Activated naive CD4-positive, alpha-beta T cell treated with anti-CD3 and anti-CD28 coated beads, Interleukin-2, amount 50 U/mL, for 24 hours (primary cell): ENCODE data around the gene EML6.

Experiments
- H3K27ac Mint-ChIP-seq: one replicate; pipeline ENCODE4 v1.8.0; 2021; ENCODE audit warnings: mild to moderate bottlenecking, mixed read lengths
- H3K27me3 Mint-ChIP-seq: one replicate; pipeline ENCODE4 v1.8.0; 2021; ENCODE audit warnings: mixed read lengths
- H3K36me3 Mint-ChIP-seq: one replicate; pipeline ENCODE4 v1.8.0; 2021; ENCODE audit warnings: mixed read lengths
- H3K4me1 Mint-ChIP-seq: one replicate; pipeline ENCODE4 v1.8.0; 2021; ENCODE audit warnings: mixed read lengths
- H3K4me3 Mint-ChIP-seq: one replicate; pipeline ENCODE4 v1.8.0; 2021; ENCODE audit warnings: mild to moderate bottlenecking, mixed read lengths
- H3K9me3 Mint-ChIP-seq: one replicate; pipeline ENCODE4 v1.8.0; 2021; ENCODE audit warnings: mixed read lengths

Gene EML6

DNA sequence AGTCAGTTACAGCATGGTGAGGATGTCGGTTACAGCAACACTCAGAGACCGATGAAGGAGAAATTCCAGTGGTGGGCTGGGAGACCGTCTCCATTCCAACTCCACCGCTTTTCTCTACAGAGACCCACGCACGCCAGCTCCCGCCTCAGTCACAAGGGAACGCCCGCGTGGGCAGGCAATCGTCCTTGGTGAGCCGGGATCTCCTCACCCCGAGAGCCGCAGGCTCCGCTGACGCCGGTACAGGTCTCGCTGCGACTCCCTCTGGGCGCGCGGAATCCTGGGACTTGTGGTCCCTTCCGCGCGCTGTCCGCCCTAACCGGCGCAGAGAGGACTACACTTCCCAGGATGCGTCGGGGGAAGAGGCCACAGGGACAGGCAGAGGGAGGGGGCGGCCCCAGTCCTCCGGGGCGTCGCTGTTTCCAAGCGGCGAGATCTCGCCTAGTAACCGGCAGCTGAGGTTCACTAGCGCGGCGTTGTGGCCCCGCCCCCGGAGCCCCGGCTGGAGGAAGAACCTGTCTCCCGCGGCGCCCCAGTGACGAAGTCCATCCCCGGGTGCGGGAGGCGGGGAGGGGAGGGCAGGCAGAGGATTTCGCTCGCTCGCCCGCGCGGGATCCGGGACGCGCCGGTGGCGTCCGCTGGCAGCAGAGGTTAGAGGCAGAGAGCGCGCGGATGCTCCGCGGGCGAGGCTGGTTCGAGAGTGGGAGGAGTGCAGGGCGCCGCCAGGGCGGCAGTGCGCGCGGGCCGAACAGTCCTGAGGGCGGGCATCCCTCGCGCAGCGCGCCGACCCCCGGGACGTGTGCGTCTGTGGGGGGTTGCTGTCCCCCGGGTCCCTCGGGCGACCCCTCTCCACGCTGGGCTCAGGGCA is at the start of gene EML6:
Gene EML6, plus strand, starts transcription at position 532 of the 865 bp plus-strand sequence. CDS start 1,400 bp downstream, outside the sequence.
- Mint-ChIP-seq H3K4me1 (peaks cover 17% of the 10 kb centered on the region), H3K27me3 (peaks cover 37% of the 10 kb centered on the region), H3K4me3 (peak within 1 kb of the TSS; percentile 92), H3K27ac (peak within 1 kb of the TSS; percentile 72), H3K9me3 (no peaks in the 10 kb centered on the region), H3K36me3 (no peaks in the 10 kb centered on the region)

DNA sequence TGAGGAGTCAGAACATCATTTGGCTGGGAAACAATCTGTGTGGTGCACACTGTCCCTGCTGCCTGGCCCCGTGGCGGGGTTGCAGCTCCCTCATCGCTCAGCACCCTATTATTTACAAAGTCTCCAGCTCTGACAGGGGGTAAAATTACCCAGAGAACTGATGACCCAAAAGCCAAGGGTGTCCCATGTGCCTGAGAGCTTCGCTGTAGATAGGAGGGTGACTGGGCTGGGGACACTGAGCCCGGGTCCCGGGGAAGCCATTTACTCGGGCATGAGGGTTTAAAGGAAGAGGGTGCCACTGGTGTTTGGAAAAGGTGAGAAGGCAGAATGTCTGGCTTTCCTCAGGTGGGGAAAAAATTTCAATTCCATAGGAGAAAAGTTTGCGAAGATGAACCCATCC is 48.2 kb upstream of the EML6 start:
- no peaks in the 10 kb centered on the region for H3K9me3 Mint-ChIP-seq
- no peak overlapping the region for H3K4me3 Mint-ChIP-seq
- H3K4me1 Mint-ChIP-seq = peaks cover 20% of the 10 kb centered on the region
- peaks cover 4% of the 10 kb centered on the region for H3K36me3 Mint-ChIP-seq
- peaks cover 2% of the 10 kb centered on the region for H3K27me3 Mint-ChIP-seq
- no peak overlapping the region for H3K27ac Mint-ChIP-seq

DNA sequence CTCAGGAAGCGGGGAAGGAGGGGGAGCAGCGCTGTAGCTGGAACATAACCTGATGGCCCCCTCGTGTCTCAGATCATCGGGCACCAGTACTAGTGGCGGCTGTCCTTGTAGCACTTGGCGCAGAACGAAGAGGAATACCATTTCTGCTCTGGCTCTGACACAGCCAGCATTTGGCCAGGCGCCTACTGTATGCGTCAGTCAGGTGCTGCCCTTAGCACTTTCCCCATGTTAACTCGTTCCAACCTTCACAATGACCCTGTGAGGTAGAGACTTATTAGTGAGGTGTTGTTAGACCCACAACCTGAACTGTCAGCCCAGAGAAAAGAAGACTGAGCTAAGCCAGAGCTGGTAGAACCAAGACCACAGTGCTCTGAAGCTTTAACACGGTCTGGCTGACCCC is 47.7 kb upstream of the EML6 start:
- Mint-ChIP-seq H3K36me3 (peaks cover 5% of the 10 kb centered on the region), H3K4me1 (peaks cover 22% of the 10 kb centered on the region), H3K4me3 (no peak overlapping the region), H3K27me3 (peaks cover 3% of the 10 kb centered on the region), H3K9me3 (no peaks in the 10 kb centered on the region), H3K27ac (no peak overlapping the region)

DNA sequence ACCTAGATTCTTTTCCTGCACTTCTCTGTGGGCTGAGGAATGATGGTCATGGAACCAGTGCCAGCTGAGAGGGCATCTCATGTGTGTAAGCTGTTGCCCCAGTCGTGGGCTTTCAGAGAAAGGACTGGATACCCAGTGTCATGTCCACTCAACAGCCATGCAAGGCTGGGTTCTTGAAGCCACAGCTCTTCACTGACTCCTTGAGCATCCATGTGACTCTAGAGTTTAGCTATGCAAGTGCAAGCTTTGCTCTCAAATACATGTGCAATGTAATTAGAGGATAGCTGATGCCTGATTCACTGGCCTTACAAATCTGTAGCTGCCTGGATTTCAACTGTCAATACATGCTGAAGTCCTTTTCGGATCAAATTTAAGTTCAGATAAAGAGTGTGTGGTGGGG is 46.8 kb upstream of the EML6 start:
- H3K4me3 Mint-ChIP-seq = no peak overlapping the region
- H3K27me3 Mint-ChIP-seq = peaks cover 3% of the 10 kb centered on the region
- H3K9me3 Mint-ChIP-seq = no peaks in the 10 kb centered on the region
- peaks cover 2% of the 10 kb centered on the region for H3K36me3 Mint-ChIP-seq
- H3K27ac Mint-ChIP-seq = no peak overlapping the region
- peaks cover 22% of the 10 kb centered on the region for H3K4me1 Mint-ChIP-seq

DNA sequence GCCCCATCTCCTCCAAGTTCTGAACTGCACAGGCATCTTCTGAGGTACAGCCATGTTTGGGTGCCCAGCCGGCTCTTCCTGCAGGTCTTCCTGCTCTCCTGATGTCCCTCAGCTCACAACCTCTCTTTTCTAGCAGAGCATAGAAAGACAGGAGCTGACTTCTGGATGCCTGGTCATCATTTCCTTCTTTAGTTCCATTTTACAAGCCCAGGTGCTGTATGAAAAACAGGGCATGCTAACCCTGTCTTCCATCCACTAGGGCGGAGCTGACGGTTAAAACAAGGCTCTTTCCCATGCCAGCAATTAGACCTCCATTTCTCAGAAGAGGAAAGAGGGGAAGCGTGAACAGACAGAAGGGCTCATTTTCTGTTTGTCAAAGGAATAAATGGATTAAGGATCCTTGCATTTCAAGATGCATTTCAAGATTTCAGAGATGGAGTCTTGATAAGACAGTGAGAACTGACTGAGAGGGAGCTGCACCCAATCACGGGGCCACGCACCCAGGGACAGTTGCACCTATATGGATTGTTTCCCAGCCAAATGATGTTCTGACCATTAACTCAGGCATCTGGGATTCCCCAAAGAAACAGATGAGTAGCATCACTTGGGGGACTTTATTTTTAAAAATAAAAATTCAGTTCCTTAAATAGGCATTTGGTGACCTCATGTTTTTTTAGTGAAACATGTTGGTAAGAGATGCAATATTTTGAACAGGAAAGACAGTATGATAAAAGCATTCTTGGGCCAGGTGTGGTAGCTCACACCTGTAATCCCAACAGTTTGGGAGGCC is 45.8 kb upstream of the EML6 start:
- no peak overlapping the region for H3K27ac Mint-ChIP-seq

DNA sequence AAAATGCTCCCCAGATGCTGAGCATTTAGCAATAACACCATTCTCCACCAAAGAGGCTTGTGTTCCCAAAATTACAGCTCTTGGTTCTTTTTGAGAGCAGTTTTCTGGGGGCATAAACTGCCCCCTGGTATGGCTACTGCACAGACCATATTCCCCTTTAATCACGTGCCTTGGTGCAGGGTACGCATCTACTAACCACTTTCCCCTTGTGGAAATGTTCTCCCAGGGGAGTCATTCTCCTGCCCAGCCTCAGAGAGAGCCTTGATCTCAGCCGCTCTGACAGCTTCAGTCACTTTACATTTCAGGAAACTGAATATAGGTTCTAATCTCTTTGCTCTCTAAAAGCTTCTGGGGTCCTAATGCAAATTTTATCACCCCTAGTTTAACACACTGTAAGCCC is 44.7 kb upstream of the EML6 start:
- H3K4me3 Mint-ChIP-seq = no peak overlapping the region
- H3K4me1 Mint-ChIP-seq = peaks cover 10% of the 10 kb centered on the region
- H3K27ac Mint-ChIP-seq = no peak overlapping the region
- H3K9me3 Mint-ChIP-seq = no peaks in the 10 kb centered on the region
- H3K36me3 Mint-ChIP-seq = peaks cover 2% of the 10 kb centered on the region
- H3K27me3 Mint-ChIP-seq = peaks cover 5% of the 10 kb centered on the region

More for the DNA sequence above, 45.8 kb upstream of the EML6 start:
- no peak overlapping the region for H3K4me3 Mint-ChIP-seq
- H3K27me3 Mint-ChIP-seq = peaks cover 3% of the 10 kb centered on the region
- no peaks in the 10 kb centered on the region for H3K9me3 Mint-ChIP-seq
- H3K36me3 Mint-ChIP-seq = peaks cover 2% of the 10 kb centered on the region
- H3K4me1 Mint-ChIP-seq = peaks cover 21% of the 10 kb centered on the region

DNA sequence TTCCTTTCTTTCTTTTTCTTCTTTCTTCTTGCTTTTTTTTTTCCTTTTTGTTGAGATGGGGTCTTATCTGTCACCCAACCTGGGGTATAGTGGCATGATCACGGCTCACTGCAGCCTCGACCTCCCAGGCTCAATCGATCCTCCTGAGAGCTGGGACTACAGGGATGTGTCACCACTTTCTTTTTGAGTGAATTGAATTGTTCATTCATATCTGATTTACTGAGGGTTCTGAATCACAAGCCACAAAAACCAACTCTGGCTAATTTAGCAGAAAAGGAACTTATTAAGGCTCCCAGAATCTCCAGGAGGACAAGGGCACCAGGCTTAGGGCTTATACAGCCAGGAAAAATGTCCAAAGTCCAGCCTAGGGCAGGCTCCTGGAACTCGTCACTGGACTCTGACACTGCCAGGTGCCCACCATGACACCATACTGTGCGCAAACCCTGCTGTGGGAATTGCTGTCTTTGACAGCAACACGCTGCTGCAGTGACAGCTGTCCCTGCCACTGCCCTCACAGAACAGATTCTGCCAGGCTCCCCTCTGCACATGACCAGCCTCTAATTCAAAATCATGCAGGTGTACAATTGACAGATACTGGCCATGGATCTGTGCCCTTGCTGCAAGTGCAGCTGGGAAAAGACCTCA is 42.9 kb upstream of the EML6 start:
- Mint-ChIP-seq H3K4me3 (peak overlapping the region; percentile 47), H3K27me3 (peaks cover 5% of the 10 kb centered on the region), H3K9me3 (no peaks in the 10 kb centered on the region), H3K27ac (peak overlapping the region; percentile 69), H3K4me1 (peaks cover 5% of the 10 kb centered on the region), H3K36me3 (peaks cover 2% of the 10 kb centered on the region)

DNA sequence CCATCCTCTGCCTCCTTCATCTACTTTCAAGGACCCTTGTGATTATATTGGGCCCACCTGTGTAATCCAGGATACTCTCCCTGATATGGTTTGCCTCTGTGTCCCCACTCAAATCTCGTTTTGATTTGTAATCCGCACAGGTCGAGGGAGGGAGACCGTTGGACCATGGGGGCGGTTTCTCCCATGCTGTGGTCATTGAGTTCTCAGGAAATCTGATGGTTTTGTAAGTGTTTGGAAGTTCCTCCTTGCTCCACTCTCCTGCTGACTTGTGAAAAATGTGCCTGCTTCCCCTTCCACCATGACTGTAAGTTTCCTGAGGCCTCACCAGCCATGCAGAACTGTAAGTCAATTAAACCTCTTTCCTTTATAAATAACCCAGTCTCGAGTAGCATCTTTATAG is 42.0 kb upstream of the EML6 start:
- Mint-ChIP-seq H3K36me3 (peaks cover 2% of the 10 kb centered on the region), H3K9me3 (no peaks in the 10 kb centered on the region), H3K4me3 (no peak overlapping the region), H3K27ac (no peak overlapping the region), H3K27me3 (peaks cover 5% of the 10 kb centered on the region), H3K4me1 (peaks cover 5% of the 10 kb centered on the region)

DNA sequence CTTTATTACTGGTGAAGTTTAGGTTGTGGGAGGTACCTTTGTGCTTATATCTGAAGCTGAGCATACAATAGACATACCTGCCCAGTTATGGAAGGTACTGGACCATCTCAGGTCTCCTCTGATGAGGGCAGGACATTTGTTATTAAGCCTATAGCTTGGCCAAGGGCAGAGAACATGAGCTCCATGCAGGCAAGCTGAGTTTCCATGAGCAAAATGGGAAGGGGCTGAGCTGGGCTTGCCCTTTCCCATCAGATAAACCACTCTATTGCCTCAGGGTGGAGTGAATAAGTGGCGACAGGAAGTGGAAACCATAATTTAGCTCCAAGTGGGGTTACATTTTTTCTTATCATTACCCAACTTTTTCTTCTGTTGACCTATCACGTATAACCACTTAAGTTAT is 39.9 kb upstream of the EML6 start:
- Mint-ChIP-seq H3K36me3 (peaks cover 2% of the 10 kb centered on the region), H3K4me3 (no peak overlapping the region), H3K27ac (no peak overlapping the region), H3K27me3 (peaks cover 6% of the 10 kb centered on the region), H3K9me3 (no peaks in the 10 kb centered on the region), H3K4me1 (peaks cover 12% of the 10 kb centered on the region)

DNA sequence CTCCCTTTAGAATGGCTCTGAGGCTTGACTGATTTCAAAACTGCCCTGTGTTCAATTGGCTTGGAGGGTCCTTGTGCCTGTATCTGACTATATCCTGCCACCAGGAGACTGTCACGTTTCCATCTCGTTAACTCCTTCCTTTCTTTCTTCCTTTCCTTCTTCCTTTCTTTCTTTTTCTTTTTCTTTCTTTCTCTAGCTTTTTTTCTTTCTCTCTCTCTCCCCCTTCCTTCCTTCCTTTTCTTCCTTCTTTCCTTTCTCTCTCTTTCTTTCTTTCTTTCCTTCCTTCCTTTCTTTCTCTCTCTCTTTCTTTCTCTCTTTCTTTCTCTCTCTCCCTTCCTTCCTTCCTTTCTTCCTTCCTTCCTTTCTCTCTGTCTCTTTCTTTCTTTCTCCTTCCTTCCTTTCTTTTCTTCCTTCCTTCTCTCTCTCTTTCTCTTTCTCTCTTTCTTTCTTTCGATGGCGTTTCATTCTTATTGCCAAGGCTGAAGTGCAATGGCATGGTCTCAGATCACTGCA is 38.1 kb upstream of the EML6 start:
- Mint-ChIP-seq H3K27me3 (peaks cover 7% of the 10 kb centered on the region), H3K4me3 (no peak overlapping the region), H3K9me3 (no peaks in the 10 kb centered on the region), H3K36me3 (peaks cover under 1% of the 10 kb centered on the region), H3K27ac (no peak overlapping the region), H3K4me1 (peaks cover 9% of the 10 kb centered on the region)

DNA sequence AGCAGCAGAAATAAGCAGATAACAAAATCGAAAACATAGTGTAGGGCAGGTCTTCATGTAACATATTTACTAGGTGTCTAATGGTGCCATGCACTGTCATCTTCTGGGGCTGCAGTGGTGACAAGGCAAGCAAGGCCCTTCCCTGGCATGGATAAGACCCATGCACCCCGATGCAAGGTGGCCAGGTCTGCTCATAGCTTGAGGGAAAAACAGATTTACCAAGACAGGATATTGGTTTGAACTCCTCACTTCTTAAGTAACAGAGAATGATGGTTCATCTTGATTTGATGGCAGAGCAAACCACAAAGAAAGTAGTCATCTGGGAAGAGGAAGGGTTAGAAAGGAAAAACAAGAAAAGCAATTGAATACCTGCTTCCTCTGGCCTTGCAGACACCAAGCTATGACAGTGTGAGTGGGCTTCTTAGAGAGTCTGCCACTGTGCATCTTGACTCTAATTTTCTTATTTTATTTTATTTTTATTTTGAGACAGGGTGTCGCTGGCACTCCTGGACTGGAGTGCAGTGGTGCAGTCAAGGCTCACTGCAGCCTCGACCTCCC is 35.8 kb upstream of the EML6 start:
- H3K36me3 Mint-ChIP-seq = no peaks in the 10 kb centered on the region
- no peak overlapping the region for H3K4me3 Mint-ChIP-seq
- no peaks in the 10 kb centered on the region for H3K9me3 Mint-ChIP-seq
- H3K27ac Mint-ChIP-seq = no peak overlapping the region
- peaks cover 7% of the 10 kb centered on the region for H3K27me3 Mint-ChIP-seq
- peaks cover 7% of the 10 kb centered on the region for H3K4me1 Mint-ChIP-seq

DNA sequence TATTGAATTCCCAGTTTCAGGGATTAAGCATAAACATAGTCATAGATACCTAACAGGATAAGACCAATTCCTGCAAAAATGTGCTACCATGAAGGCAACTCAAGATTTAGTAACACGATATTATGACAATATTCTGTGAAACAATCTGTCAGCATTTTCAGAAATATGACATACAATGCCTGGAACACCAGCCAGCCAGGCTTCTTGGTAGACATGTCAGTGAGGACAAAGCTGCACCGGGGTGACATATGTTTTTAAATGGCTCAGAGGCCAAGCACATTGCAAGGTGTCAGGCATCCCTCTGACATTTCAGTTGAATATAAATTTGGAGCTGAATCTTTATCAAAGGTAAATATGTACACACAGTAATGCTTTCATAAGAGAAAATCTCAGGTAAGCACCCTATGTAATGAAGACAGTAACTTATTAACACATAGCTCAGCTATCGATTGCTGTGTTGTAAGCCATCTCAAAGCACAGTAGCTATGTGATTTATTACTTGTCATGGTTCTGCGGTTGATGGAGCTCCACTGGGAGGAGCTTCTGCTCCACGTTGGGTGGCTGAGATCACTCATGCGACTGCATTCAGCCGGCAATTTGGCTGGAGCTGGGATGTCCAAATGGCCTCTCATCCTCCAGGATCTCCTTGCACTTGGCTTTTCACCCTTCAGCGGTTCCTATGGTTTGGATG is 31.9 kb upstream of the EML6 start:
- H3K4me1 Mint-ChIP-seq = peaks cover 7% of the 10 kb centered on the region
- no peaks in the 10 kb centered on the region for H3K9me3 Mint-ChIP-seq
- peaks cover 7% of the 10 kb centered on the region for H3K27me3 Mint-ChIP-seq
- no peak overlapping the region for H3K4me3 Mint-ChIP-seq
- no peaks in the 10 kb centered on the region for H3K36me3 Mint-ChIP-seq
- H3K27ac Mint-ChIP-seq = no peak overlapping the region

DNA sequence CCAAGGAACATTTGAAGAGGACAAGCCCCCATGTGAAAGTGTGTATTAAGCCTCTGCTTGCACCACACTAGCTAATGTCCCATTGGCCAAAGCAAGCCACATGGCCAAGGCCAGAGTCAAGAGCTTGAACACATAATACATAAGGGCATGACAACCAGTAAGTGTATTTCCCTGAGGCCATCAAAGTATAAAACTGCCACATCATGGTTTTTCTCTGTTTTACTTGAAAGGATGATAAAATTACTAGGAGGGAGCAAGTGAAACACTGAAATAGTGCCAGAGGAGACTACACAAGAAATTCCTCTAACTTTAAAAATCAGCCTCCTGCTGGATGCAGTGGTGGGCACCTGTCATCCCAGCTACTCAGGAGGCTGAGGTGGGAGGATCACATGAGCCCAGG is 30.9 kb upstream of the EML6 start:
- Mint-ChIP-seq H3K9me3 (no peaks in the 10 kb centered on the region), H3K27me3 (peaks cover 6% of the 10 kb centered on the region)

DNA sequence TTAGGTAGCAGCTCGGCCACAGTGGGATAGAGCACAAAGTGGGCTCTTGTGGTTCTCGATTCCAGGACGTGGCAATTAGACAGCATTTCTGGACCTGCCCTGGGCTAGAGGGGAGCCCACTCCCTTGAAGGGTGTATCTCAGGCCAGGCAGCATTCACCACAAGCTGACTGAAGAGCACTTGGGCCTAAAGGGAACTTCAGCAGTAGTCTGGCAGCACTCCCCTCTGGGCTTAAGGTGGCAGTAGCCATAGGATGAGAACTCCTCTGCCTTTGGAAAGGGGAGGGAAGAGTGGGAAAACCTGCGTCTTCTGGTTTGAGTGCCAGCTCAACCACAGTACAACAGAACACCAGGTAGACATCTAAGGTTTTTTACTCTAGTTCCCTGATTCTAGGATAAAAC is 28.1 kb upstream of the EML6 start:
- Mint-ChIP-seq H3K4me1 (no peaks in the 10 kb centered on the region), H3K9me3 (no peaks in the 10 kb centered on the region), H3K36me3 (no peaks in the 10 kb centered on the region), H3K27me3 (peaks cover 2% of the 10 kb centered on the region), H3K4me3 (no peak overlapping the region), H3K27ac (no peak overlapping the region)

More for the DNA sequence above, 30.9 kb upstream of the EML6 start:
- Mint-ChIP-seq H3K4me1 (peaks cover 2% of the 10 kb centered on the region), H3K36me3 (no peaks in the 10 kb centered on the region), H3K4me3 (no peak overlapping the region), H3K27ac (no peak overlapping the region)

DNA sequence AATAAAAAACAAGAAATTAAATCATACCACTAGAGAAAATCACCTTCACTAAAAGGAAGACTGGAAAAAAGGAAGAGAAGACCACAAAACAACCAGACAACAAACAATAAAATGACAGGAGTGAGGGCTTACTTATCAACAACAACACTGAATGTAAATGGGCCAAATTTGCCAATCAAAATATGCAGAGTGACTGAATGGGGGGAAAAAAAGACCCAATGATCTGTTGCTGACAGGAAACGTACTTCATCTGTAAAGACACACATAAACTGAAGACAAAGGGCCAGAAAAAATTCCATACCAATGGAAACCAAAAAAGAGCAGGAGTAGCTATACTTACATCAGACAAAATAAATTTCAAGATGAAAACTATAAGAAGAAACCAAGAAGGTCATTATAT is 25.5 kb upstream of the EML6 start:
- Mint-ChIP-seq H3K27ac (no peak overlapping the region), H3K4me3 (no peak overlapping the region), H3K36me3 (no peaks in the 10 kb centered on the region), H3K4me1 (peaks cover 7% of the 10 kb centered on the region), H3K9me3 (no peaks in the 10 kb centered on the region), H3K27me3 (peaks cover 2% of the 10 kb centered on the region)
